Pancreas (tissue), 10 donors: ENCODE measurements around the gene UBE3B. TPM values are rescaled to one million over a fixed set of nuclear protein-coding genes. Genes with fewer than 3 reads are reported as not detected.

Source experiments
- ATAC-seq, 4 donors: fragments of 200-7000 bp; cut with Tn5 transposase; one replicate each; pipeline versions ENCODE4 v1.8.0 to v1.9.1; 2020; ENCODE audit warnings: mild to moderate bottlenecking in 4 of 4, moderate library complexity in 4 of 4
- DNase-seq, 6 donors: peaks; one replicate each; pipeline ENCODE4 v3.0.0-alpha.2; 2020
- FAIRE-seq: peaks from 2 replicates; lab custom pipeline; 2012; peaks lifted over from hg19 to GRCh38; lab: Jason Lieb, UNC
- H3K27ac ChIP-seq, 4 donors: fragments of 200-600 bp; sonication (generic); 1 replicate in 3 of 4; 2 replicates in 1 of 4; pipeline versions ENCODE4 v1.5.0 to v1.8.0; 2020
- H3K27me3 ChIP-seq, 4 donors: fragments of 200-600 bp; one replicate each; pipeline ENCODE4 v1.8.0; 2021
- H3K36me3 ChIP-seq, 3 donors: fragments of 200-600 bp; sonication (generic) in 1 of 3; one replicate each; pipeline versions ENCODE4 v1.5.0 to v1.8.0; 2020 to 2021
- H3K4me1 ChIP-seq, 3 donors: fragments of 200-600 bp; one replicate each; pipeline ENCODE4 v1.8.0; 2021
- H3K4me3 ChIP-seq, 4 donors: fragments of 200-600 bp; sonication (generic) in 2 of 4; one replicate each; pipeline versions ENCODE4 v1.5.0 to v1.8.0; 2020 to 2021
- H3K9me3 ChIP-seq, 4 donors: fragments of 200-600 bp; one replicate each; pipeline ENCODE4 v1.8.0; 2021
- WGBS, 2 donors: extraction: QIAGEN DNeasy Blood & Tissue Kit; methylation state at CpG; one replicate each; pipeline ENCODE4 v1.1.7; 2013; 5-methylcytosine and 5-hydroxymethylcytosine counted together
- intact Hi-C, 3 donors: fragments of 100-400 bp; cut with DNase I; formaldehyde crosslinking; loops; one replicate each; pipeline versions ENCODE4 v1.11.1 to v1.14.2; 2022
- polyA plus RNA-seq, 2 donors: library from polyadenylated mRNA; stranded (reverse); fragments of 200-250 nt; gene quantifications; one replicate each; pipeline ENCODE4 v1.2.3, GENCODE V29; 2013
- total RNA-seq, 6 donors: library from RNA; stranded (reverse); fragmentation: NEBNext Ultra II Directional in 4 of 6; extraction: Animal tissue kit (Norgen Biotek cat#: 25700) in 4 of 6; gene quantifications; one replicate each; pipeline versions ENCODE4 v1.2.1 to v1.2.4, GENCODE V29; 2021 to 2023
- TF ChIP-seq, protein P1 (sequence below), 4 donors: fragments of 200-600 bp; sonication (generic) in 3 of 4; IDR thresholded peaks; one replicate each; pipeline versions ENCODE4 v1.5.0 to v1.8.0; 2021; ENCODE audit warnings: antibody characterized with exemption in 4 of 4
- donor health status: healthy with polysubstance abuse.
- donor health status: DM: no; HTN: no; CAD: no; lungs with moderate emphysema.
- donor health status: DM: no; HTN: no; CAD: no.
- donor health status: control.
- donor health status: control.
- donor health status: Bipolar disorder and iron deficiency.
- donor health status: DM: yes; HTN: yes; CAD: no.
- donor health status: DM: no; HTN: no; CAD: no.
- donor health status: DM: no; HTN: no; CAD: no.
- donor health status: DM: yes; HTN: yes; CAD: no.

UBE3B gene
- total and polyA plus RNA-seq, 8 donors, result 9.8 to 25.6 (median 13.8) TPM

DNA sequence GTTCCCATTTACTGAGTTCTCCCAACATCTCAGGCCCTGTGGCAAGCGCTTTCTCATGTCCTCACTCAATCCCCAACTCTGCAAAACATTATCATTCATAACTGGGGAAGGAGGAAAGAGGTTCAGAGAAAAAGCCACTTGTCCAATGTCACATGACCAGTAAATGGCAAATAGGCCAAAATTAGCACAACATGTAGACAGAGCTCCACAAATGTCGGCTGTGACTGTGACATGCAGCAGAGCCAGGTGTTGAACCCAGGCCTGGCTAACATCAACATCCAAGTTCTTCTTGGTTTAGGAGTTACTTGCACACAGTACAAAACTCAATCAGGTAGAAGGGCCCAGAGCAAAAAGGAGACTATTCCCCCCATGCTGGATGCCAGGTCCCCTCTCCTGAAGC lies 11.1 kb upstream of the UBE3B start:
- FAIRE-seq, result no peak

DNA sequence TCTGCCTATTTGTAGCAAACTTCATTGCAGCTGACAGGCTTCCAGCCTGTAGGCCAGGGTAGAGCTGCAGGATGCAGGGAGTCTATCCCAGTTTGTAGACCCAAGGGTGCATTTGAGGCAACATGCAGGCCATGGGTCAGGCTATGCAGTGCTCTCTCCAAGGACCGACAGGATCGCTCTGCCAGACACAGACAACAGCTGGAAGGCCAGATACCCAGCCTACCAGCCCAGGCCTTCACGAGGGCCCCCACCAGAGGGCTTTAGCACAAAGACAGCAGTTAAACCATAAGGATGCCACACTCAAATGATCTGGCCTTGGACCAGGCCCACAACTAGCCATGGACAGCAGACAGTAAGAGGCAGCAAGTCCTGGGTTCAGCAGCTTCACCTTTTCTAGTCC lies 10.6 kb upstream of the UBE3B start:
- no peak for FAIRE-seq
- TF ChIP-seq, protein P1, sequence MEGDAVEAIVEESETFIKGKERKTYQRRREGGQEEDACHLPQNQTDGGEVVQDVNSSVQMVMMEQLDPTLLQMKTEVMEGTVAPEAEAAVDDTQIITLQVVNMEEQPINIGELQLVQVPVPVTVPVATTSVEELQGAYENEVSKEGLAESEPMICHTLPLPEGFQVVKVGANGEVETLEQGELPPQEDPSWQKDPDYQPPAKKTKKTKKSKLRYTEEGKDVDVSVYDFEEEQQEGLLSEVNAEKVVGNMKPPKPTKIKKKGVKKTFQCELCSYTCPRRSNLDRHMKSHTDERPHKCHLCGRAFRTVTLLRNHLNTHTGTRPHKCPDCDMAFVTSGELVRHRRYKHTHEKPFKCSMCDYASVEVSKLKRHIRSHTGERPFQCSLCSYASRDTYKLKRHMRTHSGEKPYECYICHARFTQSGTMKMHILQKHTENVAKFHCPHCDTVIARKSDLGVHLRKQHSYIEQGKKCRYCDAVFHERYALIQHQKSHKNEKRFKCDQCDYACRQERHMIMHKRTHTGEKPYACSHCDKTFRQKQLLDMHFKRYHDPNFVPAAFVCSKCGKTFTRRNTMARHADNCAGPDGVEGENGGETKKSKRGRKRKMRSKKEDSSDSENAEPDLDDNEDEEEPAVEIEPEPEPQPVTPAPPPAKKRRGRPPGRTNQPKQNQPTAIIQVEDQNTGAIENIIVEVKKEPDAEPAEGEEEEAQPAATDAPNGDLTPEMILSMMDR (IDR thresholded peaks at IDR 0.05), result no peak
- ATAC-seq, result no peak
- Histone ChIP-seq H3K9me3 (no peaks in the 10 kb centered on the region), H3K27ac (no peak overlapping the region), H3K4me3 (no peak overlapping the region), H3K27me3 (no peaks in the 10 kb centered on the region), H3K4me1 (peaks cover 3 to 19% (median 12%) of the 10 kb centered on the region in 3 donors), H3K36me3 (no peaks in the 10 kb centered on the region)
- WGBS, 2 donors, result 84 to 96% methylated on average over 3 of the region's 3 CpGs
- intact Hi-C loops, result no loop called here
- DNase-seq, result no peak

More for the DNA sequence above, 11.1 kb upstream of the UBE3B start:
- TF ChIP-seq, protein P1 (IDR thresholded peaks at IDR 0.05), result no peak
- no peaks in the 10 kb centered on the region for H3K9me3 ChIP-seq
- no peaks in the 10 kb centered on the region for H3K36me3 ChIP-seq
- no peaks in the 10 kb centered on the region for H3K27me3 ChIP-seq
- peaks cover 3 to 22% (median 17%) of the 10 kb centered on the region in 3 donors for H3K4me1 ChIP-seq
- no peak overlapping the region for H3K27ac ChIP-seq
- intact Hi-C loops, result no loop called here
- WGBS, 2 donors, result 81 to 83% methylated on average over 2 of the region's 2 CpGs
- no peak overlapping the region for H3K4me3 ChIP-seq
- DNase-seq (no peak), ATAC-seq (no peak)

DNA sequence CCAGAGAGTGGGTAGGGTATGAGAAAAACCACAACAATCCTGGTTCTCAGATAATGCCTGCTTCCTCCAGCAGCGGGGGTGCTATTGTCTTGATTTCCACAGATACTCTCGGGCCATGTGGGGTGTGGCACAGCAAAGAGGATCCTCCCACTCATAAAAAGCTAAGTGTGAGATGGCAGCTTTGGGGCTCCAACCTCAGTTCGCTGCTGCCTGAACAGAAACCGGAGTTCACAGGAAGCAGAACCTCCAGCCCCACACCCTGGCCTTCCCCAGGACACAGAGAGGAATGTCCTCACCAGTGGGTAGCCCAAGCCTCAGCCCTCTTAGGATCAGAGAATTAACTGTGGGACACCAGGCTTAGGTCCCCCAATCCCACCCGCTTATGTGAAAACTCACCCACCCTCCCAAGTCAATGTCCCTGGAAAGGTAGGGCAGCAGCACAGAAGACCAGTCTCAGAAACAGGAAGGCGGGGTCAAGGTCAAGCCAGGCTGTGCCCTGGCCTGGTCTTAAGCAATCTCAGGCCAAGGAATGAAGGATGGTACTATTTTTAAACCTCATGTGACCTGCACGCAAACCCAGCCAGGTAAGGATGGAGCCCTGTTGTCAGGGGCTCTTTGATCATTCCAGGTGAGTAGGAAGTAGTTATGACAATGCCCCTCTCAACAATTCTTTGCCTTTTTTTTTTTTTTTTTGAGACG lies 9.3 kb upstream of the UBE3B start:
- Histone ChIP-seq H3K27ac (no peak overlapping the region), H3K4me3 (no peak overlapping the region), H3K4me1 (peaks cover 3 to 17% (median 5%) of the 10 kb centered on the region in 3 donors), H3K36me3 (no peaks in the 10 kb centered on the region), H3K9me3 (no peaks in the 10 kb centered on the region), H3K27me3 (no peaks in the 10 kb centered on the region)
- intact Hi-C loops, result no loop called here
- FAIRE-seq (no peak), ATAC-seq (no peak), DNase-seq (no peak)
- WGBS, 2 donors, result 86 to 87% methylated on average over 7 of the region's 8 CpGs
- TF ChIP-seq, protein P1 (IDR thresholded peaks at IDR 0.05), result no peak

DNA sequence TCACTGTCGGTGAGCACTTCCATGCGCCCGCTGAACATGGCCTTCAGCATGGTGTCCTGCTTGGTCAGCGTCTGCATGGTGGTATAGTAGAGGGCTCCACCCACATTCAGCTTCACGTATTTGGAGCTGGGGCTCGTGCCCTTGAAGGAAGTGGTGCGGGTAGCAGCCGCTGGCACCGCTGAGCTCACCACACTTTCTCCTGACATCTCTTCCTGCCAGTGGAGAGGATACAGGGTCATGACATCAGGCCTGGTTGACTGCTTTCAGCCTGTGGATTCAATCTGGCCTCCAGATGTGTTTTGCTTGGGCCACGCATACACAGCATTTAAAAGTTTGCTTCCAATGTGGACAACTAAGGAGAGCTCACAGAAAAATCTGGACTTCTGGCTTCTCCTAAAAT lies 7.9 kb upstream of the UBE3B start:
- no peak for DNase-seq
- no peaks in the 10 kb centered on the region for H3K36me3 ChIP-seq
- WGBS, 2 donors, result 90 to 94% methylated on average over 10 of the region's 10 CpGs

More for the DNA sequence above, 7.9 kb upstream of the UBE3B start:
- intact Hi-C loops, result no loop called here
- H3K4me1 ChIP-seq, result peaks cover 0 to 4% (median 0%) of the 10 kb centered on the region in 3 donors
- TF ChIP-seq, protein P1 (IDR thresholded peaks at IDR 0.05), result no peak
- H3K4me3 ChIP-seq, result no peak overlapping the region
- H3K9me3 ChIP-seq, result no peaks in the 10 kb centered on the region
- ATAC-seq (no peak), FAIRE-seq (no peak)
- no peak overlapping the region for H3K27ac ChIP-seq
- no peaks in the 10 kb centered on the region for H3K27me3 ChIP-seq
